ENCODE data around the gene EEF1G. TPM values are rescaled to one million over a fixed set of nuclear protein-coding genes. Genes with fewer than 3 reads are reported as not detected.
A peak's percentile ranks its signal among the peaks of the same experiment; 100 is the strongest.

Gene EEF1G
- total and polyA plus RNA-seq, 2 of the 13 experiments (the other 11 are each of a cell fraction or from before 2014, with no cell fraction given) = 1,787 to 2,144 TPM

DNA sequence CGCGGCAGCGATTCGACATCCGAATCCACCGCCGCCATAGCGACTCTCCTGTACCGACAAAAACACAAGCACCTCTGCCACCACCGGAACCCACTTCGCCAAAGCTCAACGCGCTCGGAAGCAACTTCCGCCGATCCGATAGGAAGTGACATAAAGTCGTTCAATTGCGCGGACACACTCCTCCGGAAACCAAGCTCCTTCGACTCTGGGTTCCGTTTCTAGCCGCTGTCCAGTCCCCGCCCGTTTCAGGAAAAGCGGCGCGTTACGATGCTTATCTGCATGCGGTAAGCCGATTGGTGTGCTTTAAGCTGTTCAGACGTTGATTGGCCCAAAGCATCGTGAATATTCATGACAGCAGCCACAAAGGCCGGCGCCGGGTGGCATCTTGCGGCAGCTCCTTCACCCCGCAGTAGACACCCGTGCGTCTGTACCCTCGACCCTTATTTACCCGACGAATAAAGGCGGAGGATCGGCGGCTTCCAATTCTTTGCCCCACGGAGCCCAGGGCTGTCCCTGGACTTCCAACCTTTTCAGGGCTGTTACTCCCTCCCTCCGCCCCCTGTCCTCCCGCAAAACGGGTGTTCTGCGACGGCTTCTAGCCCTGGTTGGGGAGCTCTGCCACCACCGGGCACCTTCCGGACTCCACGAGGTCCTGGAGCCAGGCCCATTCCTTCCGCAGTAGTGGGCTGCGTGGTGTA is 17.9 kb upstream of the EEF1G start, which contains the start of gene TUT1 (continued):
- TF ChIP-seq NFIC (IDR thresholded peaks at IDR 0.05; ENCODE audit: low read length) = 0 out of 2 replicates have a peak, but pooled peaks have one; percentile 48
- no peak for TF ChIP-seq ZNF326 (CRISPR knock-in tag; IDR thresholded peaks at IDR 0.05; ENCODE audit: borderline replicate concordance)
- TF ChIP-seq STAT5B (CRISPR knock-in tag; IDR thresholded peaks at IDR 0.05) = no peak
- TF ChIP-seq SRSF1 (optimal IDR thresholded peaks at IDR 0.05; ENCODE audit: low read depth, low read length) = peak; percentile 80
- TF ChIP-seq, protein P1, sequence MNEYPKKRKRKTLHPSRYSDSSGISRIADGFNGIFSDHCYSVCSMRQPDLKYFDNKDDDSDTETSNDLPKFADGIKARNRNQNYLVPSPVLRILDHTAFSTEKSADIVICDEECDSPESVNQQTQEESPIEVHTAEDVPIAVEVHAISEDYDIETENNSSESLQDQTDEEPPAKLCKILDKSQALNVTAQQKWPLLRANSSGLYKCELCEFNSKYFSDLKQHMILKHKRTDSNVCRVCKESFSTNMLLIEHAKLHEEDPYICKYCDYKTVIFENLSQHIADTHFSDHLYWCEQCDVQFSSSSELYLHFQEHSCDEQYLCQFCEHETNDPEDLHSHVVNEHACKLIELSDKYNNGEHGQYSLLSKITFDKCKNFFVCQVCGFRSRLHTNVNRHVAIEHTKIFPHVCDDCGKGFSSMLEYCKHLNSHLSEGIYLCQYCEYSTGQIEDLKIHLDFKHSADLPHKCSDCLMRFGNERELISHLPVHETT (CRISPR knock-in tag; conservative IDR thresholded peaks at IDR 0.05) = peak; percentile 97
- TF ChIP-seq RARG (CRISPR knock-in tag; IDR thresholded peaks at IDR 0.05; ENCODE audit: low read depth) = no peak
- TF ChIP-seq GATAD1 (CRISPR knock-in tag; IDR thresholded peaks at IDR 0.05) = peak; percentile 97
- no peak; the same call in 1 of the 2 replicates for TF ChIP-seq ARHGAP35 (CRISPR knock-in tag; IDR thresholded peaks at IDR 0.05; ENCODE audit: borderline replicate concordance)
- TF ChIP-seq ZNF260 (CRISPR knock-in tag; IDR thresholded peaks at IDR 0.05; ENCODE audit: borderline replicate concordance, low read depth) = no peak
- TF ChIP-seq MTF2 (CRISPR knock-in tag; IDR thresholded peaks at IDR 0.05; ENCODE audit: borderline replicate concordance) = no peak
- no peak; the same call in 1 of the 2 replicates for TF ChIP-seq ZXDC (CRISPR knock-in tag; IDR thresholded peaks at IDR 0.05)
- TF ChIP-seq, protein P2, sequence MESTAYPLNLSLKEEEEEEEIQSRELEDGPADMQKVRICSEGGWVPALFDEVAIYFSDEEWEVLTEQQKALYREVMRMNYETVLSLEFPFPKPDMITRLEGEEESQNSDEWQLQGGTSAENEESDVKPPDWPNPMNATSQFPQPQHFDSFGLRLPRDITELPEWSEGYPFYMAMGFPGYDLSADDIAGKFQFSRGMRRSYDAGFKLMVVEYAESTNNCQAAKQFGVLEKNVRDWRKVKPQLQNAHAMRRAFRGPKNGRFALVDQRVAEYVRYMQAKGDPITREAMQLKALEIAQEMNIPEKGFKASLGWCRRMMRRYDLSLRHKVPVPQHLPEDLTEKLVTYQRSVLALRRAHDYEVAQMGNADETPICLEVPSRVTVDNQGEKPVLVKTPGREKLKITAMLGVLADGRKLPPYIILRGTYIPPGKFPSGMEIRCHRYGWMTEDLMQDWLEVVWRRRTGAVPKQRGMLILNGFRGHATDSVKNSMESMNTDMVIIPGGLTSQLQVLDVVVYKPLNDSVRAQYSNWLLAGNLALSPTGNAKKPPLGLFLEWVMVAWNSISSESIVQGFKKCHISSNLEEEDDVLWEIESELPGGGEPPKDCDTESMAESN (CRISPR knock-in tag; conservative IDR thresholded peaks at IDR 0.05) = peak; percentile 93
- no peak for TF ChIP-seq FOXP1 (IDR thresholded peaks at IDR 0.05)
- TF ChIP-seq FOXP1 (CRISPR knock-in tag; IDR thresholded peaks at IDR 0.05) = no peak
- TF ChIP-seq SNAI1 (CRISPR knock-in tag; IDR thresholded peaks at IDR 0.05; ENCODE audit: borderline replicate concordance) = no peak
- no peak for TF ChIP-seq RELA (CRISPR knock-in tag; IDR thresholded peaks at IDR 0.05)
- TF ChIP-seq GMEB1 (CRISPR knock-in tag; IDR thresholded peaks at IDR 0.05; ENCODE audit: borderline replicate concordance) = peak; percentile 95

Data from HepG2 (cell line).